ENCODE measurements around the gene ZFPM1.

ZFPM1 gene

GRCh38 chr16:88413631-88414030 lies 39.4 kb upstream of the ZFPM1 start:
- H3K4me3 ChIP-seq (ENCODE audit: low read length): no peak overlapping the region
- DNase-seq (ENCODE audit: low read depth): no peak
- TF ChIP-seq, protein P1, sequence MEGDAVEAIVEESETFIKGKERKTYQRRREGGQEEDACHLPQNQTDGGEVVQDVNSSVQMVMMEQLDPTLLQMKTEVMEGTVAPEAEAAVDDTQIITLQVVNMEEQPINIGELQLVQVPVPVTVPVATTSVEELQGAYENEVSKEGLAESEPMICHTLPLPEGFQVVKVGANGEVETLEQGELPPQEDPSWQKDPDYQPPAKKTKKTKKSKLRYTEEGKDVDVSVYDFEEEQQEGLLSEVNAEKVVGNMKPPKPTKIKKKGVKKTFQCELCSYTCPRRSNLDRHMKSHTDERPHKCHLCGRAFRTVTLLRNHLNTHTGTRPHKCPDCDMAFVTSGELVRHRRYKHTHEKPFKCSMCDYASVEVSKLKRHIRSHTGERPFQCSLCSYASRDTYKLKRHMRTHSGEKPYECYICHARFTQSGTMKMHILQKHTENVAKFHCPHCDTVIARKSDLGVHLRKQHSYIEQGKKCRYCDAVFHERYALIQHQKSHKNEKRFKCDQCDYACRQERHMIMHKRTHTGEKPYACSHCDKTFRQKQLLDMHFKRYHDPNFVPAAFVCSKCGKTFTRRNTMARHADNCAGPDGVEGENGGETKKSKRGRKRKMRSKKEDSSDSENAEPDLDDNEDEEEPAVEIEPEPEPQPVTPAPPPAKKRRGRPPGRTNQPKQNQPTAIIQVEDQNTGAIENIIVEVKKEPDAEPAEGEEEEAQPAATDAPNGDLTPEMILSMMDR (conservative IDR thresholded peaks at IDR 0.05; ENCODE audit: low read length): no peak

DNA sequence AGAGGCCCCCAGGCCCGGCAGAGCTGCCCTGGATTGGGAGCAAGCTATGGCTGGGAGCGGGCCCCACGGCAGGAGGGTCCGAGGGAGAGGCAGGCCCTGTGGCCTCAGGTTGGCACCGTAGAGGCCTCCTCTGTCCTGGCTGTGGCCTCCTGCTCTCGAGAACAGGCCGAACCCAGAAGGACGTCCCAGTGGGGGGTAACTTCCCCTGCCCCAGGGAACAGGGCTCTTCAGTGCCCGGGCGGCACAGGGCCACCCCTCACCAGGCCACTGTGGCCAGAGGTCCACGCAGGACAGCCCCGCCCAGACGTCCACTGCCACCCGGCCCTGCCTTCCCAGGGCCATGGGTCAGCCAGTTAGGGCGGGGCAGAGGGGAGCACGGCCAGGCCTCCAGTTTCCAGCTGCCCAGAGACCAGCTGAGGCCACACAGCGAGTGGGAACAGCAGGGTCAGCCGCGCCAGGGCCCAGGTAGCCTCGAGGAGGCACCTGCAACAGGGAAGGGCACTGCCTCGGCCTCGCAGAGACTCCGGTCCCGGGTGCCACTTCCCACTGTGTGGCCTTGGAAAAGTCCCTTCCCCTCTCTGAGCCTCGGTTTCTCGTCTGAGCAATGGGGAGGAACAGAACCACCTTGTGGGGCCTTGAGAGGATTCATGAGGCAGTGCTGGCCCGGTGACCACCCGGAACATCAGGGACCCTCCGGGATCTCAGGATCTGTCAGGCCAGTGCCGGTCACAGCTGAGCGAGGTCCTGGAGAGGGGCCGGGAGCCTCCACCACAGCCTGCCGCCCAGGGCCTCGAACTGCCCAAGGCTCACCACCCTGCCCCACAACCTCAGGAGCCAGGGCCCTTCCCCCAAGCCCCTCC lies 38.3 kb upstream of the ZFPM1 start:
- no peak for DNase-seq (ENCODE audit: low read depth)
- TF ChIP-seq, protein P1 (conservative IDR thresholded peaks at IDR 0.05; ENCODE audit: low read length): no peak
- H3K4me3 ChIP-seq (ENCODE audit: low read length): no peak overlapping the region

GRCh38 chr16:88415381-88415705 lies 37.7 kb upstream of the ZFPM1 start:
- TF ChIP-seq, protein P1 (conservative IDR thresholded peaks at IDR 0.05; ENCODE audit: low read length): no peak
- no peak overlapping the region for H3K4me3 ChIP-seq (ENCODE audit: low read length)
- no peak for DNase-seq (ENCODE audit: low read depth)

DNA sequence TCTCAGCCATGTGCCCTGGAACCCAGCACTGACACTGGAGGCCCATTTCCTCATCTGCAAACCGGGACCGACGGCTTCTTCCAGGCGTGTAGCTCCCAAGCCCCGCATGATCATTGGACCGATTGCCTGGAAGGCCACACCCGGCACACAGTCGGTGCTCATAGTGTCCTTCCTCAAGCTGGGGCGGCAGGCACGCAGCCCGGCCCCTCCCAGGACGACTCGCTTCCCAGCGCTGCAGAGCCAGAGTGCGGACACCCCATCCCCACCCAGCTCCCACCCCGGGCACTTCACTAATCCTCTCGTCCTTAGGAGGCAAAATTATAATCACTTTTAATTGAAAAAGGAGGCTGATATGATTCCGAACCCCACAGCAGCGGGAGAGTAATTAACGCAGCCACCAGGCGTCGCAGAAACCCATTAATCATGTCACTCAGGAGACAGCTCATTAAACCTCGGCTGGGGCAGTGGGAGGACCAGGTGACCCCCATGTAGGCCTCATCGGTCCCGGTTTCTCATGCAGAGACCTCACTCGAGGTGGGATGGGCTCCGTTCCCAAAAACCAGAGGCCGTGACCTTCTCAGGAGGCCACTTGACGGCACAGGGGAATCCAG lies 37.3 kb upstream of the ZFPM1 start:
- no peak overlapping the region for H3K4me3 ChIP-seq (ENCODE audit: low read length)
- DNase-seq (ENCODE audit: low read depth): no peak
- TF ChIP-seq, protein P1 (conservative IDR thresholded peaks at IDR 0.05; ENCODE audit: low read length): no peak

- DNase-seq (ENCODE audit: low read depth): no peak
- no peak overlapping the region for H3K4me3 ChIP-seq (ENCODE audit: low read length)
- TF ChIP-seq, protein P1 (conservative IDR thresholded peaks at IDR 0.05; ENCODE audit: low read length): no peak
Observed at GRCh38 chr16:88416686-88417085, 36.4 kb upstream of the ZFPM1 start.

GRCh38 chr16:88417684-88418476 lies 35.2 kb upstream of the ZFPM1 start:
- DNase-seq (ENCODE audit: low read depth): no peak
- TF ChIP-seq, protein P1 (conservative IDR thresholded peaks at IDR 0.05; ENCODE audit: low read length): no peak
- no peak overlapping the region for H3K4me3 ChIP-seq (ENCODE audit: low read length)
